Measurements from ENCODE around the gene PLXNB3.

DNA sequence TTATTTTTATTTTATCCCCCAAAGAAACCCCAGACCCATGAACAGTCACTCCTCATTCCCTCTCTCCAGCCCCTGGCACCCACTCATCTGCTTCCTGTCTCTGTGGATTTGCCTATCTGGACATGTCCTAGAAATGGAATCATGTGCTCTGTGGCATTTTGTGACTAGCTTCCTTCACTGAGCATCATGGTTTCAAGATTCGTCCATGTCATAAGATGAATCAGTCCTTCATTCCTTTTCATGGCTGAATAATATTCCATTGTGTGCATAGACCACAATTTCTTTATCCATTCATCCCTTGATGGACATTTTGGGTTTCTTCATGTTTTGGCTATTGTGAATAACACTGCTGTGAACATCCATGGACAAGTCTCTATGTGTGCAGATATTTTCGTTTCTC lies 29.2 kb upstream of the PLXNB3 start:
- TF ChIP-seq EZH2 (IDR thresholded peaks at IDR 0.05; ENCODE audit: low read length, missing control alignments): no peak
- TF ChIP-seq, protein P1, sequence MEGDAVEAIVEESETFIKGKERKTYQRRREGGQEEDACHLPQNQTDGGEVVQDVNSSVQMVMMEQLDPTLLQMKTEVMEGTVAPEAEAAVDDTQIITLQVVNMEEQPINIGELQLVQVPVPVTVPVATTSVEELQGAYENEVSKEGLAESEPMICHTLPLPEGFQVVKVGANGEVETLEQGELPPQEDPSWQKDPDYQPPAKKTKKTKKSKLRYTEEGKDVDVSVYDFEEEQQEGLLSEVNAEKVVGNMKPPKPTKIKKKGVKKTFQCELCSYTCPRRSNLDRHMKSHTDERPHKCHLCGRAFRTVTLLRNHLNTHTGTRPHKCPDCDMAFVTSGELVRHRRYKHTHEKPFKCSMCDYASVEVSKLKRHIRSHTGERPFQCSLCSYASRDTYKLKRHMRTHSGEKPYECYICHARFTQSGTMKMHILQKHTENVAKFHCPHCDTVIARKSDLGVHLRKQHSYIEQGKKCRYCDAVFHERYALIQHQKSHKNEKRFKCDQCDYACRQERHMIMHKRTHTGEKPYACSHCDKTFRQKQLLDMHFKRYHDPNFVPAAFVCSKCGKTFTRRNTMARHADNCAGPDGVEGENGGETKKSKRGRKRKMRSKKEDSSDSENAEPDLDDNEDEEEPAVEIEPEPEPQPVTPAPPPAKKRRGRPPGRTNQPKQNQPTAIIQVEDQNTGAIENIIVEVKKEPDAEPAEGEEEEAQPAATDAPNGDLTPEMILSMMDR (conservative IDR thresholded peaks at IDR 0.05 in 1 of 2, IDR thresholded peaks at IDR 0.05 in 1 of 2; ENCODE audit: low read depth in 1 of 2, low read length in 2 of 2): no peak

Data from fibroblast of lung (primary cell).